Neutrophil (primary cell): Measurements from ENCODE around the gene SULT1C4.
"Not testable (repeated sequence)": the region's sequence is repeated elsewhere in the genome, so short reads cannot be mapped to it uniquely, and the experiment has no call there.

Source experiments
- H3K27ac ChIP-seq: fragments of 200-600 bp; sonication (generic); 2 replicates; pipeline ENCODE4 v1.5.1; 2016; ENCODE audit warnings: mild to moderate bottlenecking, moderate library complexity
- H3K27me3 ChIP-seq: fragments of 200-600 bp; sonication (generic); 2 replicates; pipeline ENCODE4 v1.6.0; 2016; ENCODE audit warnings: mild to moderate bottlenecking
- H3K36me3 ChIP-seq: fragments of 200-600 bp; sonication (generic); 2 replicates; pipeline ENCODE4 v1.5.1; 2017
- H3K4me1 ChIP-seq, 2 experiments: fragments of 200-600 bp in 1 of 2; sonication (generic) in 1 of 2; 1 replicate in 1 of 2; 2 replicates in 1 of 2; pipeline versions ENCODE4 v1.5.1 to v1.6.1; 2013 to 2016; ENCODE audit warnings: low read depth in 1 of 2, low read length in 1 of 2, mild to moderate bottlenecking in 1 of 2, moderate library complexity in 1 of 2; ENCODE audit not compliant: control insufficient read depth in 1 of 2, insufficient read depth in 1 of 2
- H3K4me3 ChIP-seq, 2 experiments: fragments of 200-600 bp in 1 of 2; sonication (generic) in 1 of 2; 1 replicate in 1 of 2; 2 replicates in 1 of 2; pipeline ENCODE4 v1.5.1; 2013 to 2016; ENCODE audit warnings: low read depth in 1 of 2, low read length in 1 of 2, mild to moderate bottlenecking in 1 of 2, moderate library complexity in 1 of 2
- H3K9me3 ChIP-seq: fragments of 200-600 bp; sonication (generic); 2 replicates; pipeline ENCODE4 v1.5.1; 2016
- TF ChIP-seq, protein P1 (sequence below): fragments of 200-600 bp; sonication (generic); IDR thresholded peaks from 2 replicates; pipeline ENCODE4 v1.5.1; 2016; ENCODE audit warnings: antibody characterized with exemption

The SULT1C4 gene

DNA sequence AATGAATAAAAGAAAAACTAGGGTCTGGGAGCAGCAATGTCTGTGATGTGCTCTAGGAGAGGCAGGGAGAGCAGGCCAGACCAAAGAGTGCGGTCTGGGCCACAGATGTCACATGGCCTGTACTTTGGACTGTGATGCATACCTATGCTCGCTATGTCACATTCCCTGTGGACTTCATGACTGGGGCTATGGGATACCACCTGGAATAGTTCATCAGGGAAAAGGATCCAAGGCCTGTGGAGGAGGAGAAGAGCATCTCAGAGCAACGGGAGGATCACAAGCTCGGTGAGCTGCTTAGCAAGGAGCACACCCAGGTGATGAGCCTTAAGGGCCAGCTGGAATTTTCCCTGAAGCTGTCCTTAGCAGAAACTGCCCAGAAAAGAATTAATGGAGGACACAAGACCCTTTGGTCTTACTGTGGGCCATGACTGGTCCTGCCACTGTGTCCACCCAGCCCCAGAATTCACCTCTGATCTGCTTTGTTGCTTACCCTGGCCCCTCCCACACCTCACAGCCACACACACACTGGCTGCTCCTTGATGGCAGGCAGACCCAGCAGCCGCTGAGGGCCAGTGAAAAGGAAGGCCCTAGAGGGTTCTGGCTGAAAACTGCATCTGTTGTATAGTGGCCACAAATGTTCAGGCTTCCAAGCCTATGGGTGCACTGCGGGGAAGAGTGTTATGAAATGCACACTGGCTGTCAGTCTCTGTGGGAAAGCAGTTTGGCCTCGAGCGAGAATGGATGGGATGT is 45.9 kb downstream of the SULT1C4 start:
- TF ChIP-seq, protein P1, sequence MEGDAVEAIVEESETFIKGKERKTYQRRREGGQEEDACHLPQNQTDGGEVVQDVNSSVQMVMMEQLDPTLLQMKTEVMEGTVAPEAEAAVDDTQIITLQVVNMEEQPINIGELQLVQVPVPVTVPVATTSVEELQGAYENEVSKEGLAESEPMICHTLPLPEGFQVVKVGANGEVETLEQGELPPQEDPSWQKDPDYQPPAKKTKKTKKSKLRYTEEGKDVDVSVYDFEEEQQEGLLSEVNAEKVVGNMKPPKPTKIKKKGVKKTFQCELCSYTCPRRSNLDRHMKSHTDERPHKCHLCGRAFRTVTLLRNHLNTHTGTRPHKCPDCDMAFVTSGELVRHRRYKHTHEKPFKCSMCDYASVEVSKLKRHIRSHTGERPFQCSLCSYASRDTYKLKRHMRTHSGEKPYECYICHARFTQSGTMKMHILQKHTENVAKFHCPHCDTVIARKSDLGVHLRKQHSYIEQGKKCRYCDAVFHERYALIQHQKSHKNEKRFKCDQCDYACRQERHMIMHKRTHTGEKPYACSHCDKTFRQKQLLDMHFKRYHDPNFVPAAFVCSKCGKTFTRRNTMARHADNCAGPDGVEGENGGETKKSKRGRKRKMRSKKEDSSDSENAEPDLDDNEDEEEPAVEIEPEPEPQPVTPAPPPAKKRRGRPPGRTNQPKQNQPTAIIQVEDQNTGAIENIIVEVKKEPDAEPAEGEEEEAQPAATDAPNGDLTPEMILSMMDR = no peak
- Histone ChIP-seq H3K27ac (no peak overlapping the region), H3K27me3 (no peaks in the 10 kb centered on the region), H3K4me3 (no peak overlapping the region), H3K36me3 (no peaks in the 10 kb centered on the region), H3K4me1 (no peaks in the 10 kb centered on the region), H3K9me3 (no peaks in the 10 kb centered on the region)

DNA sequence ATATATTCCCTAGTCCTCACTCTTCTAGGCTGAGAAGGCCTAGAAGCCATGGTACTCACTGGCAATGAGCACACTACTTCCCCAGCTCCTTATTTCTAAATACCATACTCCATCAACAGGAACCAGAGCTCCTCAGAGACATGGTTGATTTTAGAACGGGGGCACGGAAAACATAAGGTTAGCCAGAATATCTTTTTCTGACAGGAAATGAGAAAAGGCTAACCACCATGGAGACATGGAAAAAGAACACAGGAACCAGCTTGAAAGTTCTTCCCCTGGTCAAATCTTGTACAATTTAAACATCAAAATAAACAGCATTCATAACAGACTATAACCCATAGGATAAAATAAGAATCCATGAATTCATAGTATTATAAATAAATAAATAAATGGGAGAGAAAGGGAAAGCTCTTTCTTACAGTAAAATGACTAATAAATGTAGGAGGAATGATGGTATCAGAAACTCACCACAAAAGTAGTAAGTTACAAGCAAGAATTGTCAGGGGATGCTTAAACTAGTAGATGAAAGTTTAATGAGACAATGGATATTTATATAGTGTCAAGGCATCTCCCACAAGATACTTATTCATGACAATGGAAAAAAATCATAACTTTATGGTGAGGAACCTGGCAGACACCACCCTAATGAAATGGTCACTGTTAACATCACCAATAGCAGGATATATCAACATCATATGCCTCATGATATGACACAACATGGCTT is 50.7 kb downstream of the SULT1C4 start:
- Histone ChIP-seq H3K4me1 (no peaks in the 10 kb centered on the region), H3K4me3 (no peak overlapping the region), H3K27ac (no peak overlapping the region), H3K27me3 (no peaks in the 10 kb centered on the region), H3K36me3 (no peaks in the 10 kb centered on the region), H3K9me3 (no peaks in the 10 kb centered on the region)
- TF ChIP-seq, protein P1 = no peak

DNA sequence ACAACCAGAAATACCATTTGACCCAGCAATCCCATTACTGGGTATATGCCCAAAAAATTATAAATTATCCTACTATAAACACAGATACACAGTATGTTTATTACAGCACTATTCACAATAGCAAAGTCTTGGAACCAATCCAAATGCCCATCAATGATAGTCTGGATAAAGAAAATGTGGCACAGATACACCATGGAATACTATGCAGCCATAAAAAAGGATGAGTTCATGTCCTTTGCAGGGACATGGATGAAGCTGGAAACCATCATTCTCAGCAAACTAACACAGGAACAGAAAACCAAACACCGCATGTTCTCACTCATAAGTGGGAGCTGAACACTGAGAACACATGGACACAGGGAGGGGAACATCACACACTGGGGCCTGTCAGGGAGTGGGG is 57.8 kb downstream of the SULT1C4 start:
- H3K27me3 ChIP-seq, H3K4me3 ChIP-seq, H3K4me1 ChIP-seq, H3K9me3 ChIP-seq, H3K36me3 ChIP-seq, H3K27ac ChIP-seq: not testable (repeated sequence)

DNA sequence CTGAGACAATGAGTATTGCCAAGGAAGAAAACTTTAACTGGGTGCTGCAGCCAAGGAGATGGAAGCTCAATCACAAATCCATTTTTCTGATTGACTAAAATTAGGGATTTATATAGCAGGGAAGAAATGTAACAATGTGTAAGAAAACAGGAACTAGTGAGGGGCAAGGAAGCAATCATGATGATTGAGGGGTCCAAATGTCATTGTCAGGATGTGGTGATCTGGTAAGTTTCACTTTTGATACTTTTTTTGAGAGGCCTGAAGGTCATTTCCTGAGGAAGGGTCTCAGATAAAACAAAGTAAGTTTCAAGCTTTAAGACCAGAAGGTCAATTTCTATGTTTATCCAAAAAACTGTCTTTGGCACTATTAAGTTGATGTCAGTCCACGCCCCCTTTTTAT is 59.2 kb downstream of the SULT1C4 start:
- TF ChIP-seq, protein P1 = no peak
- Histone ChIP-seq H3K4me3 (no peak overlapping the region), H3K27me3 (no peaks in the 10 kb centered on the region), H3K9me3 (no peaks in the 10 kb centered on the region), H3K27ac (no peak overlapping the region), H3K36me3 (no peaks in the 10 kb centered on the region), H3K4me1 (no peaks in the 10 kb centered on the region)
